GM19328 (cell line): Measurements from ENCODE around the gene VCPKMT.

Source experiments
- ATAC-seq: cut with Tn5 transposase; IDR thresholded peaks from one replicate; pipeline ENCODE4 v1.9.1; 2021; ENCODE audit warnings: mild to moderate bottlenecking, moderate library complexity; ENCODE audit not compliant: unreplicated experiment

The VCPKMT gene

GRCh38 chr14:50116181-50116956 is at the start of gene VCPKMT:
VCPKMT (minus strand) TSS chr14:50116572; CDS start chr14:50116552, 20 bp downstream.
- peak; percentile 96 for ATAC-seq

DNA sequence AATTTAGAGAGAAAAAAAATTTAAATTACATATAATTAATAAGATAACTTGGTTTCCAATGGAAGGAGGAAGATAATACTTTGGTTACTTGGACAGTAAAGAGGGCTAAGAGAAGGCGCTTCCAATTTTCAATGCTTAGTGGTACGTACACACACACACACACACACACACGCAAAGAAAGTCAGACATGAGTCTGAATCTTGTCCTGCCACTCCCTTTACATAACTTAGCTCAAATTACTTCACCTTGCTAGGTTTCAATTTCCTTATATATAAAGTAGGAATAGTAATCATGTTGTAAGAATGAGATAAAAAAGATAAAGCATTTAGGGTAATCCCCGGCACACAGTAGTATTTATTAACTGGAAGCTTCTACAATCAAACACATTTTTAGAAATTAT is 39.7 kb upstream of the VCPKMT start:
- no peak for ATAC-seq

DNA sequence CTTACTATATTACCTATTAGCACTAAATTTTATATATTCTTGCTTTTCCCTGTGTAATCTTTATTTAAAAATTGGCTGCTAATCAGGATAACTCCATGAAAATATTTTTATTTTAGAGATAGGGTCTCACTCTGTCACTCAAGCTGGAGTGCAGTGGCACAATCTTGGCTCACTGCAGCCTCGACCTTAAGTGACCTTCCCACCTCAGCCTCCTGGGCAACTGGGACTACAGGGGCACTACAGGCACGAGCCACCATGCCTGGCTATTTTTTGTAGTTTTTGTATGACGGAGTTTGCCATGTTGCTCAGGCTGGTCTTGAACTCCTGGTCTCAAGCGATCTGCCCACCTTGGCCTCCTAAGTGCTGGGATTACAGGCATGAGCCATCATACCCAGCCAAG is 32.4 kb upstream of the VCPKMT start:
- no peak for ATAC-seq

- no peak for ATAC-seq
These were observed 22.8 kb upstream of the VCPKMT start for GRCh38 chr14:50139192-50139591.

DNA sequence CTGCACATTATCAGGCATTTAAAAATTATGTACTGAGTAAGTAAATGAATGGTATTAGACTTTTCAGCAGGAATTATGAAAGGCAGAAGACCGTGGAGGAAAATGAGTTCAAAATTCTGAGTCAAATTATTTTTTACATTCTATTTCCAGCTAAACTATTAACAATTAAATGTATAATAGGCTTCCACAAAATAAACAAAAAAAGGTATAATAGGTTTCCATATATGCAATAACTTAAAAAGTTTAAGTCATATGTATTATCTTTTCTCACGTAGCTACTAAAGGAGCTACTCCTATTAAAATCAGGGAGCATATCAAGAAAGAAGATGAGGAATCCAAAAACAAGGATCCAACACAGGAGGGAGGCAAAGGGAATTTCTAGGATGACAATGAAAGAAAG is 11.4 kb upstream of the VCPKMT start:
- ATAC-seq: no peak

GRCh38 chr14:50123062-50123461 is 6.7 kb upstream of the VCPKMT start:
- no peak for ATAC-seq

DNA sequence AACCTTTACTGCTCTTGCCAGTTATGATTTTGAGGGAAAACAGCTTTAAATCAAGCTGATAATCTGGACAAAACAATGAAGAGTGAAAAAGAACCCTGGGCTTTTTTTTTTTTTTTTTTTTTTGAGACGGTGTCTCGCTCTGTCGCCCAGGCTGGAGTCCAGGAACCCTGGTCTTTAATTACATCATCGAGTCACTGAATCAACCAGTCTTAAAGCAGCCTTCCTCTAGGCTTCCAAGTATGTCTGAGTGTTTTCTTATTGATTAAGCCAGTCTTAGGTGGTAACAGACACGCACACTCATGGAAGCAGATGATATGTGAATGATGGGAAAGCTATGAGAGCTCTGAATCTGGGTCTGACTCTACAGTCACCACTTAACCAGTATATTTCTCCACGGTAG is 5.9 kb upstream of the VCPKMT start:
- no peak for ATAC-seq

DNA sequence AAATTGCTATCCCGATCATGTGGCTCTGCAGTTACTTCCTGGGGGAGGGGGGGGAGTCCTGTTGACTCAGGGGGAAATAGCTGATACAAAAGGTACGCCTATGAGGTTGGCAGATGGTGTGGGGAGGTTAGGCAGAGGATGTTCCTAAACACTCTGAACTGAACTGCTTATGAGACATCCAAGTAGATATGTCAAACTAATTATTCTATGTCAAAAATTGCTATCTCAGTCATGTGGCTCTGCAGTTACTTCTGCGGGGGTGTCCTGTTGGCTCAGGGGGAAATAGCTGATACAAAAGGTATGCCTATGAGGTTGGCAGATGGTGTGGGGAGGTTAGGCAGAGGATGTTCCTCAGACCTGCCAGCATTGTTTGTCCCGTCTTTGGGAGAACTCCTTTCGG is 5.1 kb upstream of the VCPKMT start:
- ATAC-seq: no peak

- no peak for ATAC-seq
These were observed 1.1 kb upstream of the VCPKMT start for GRCh38 chr14:50117456-50117855.

GRCh38 chr14:50116966-50117365 is 594 bp upstream of the VCPKMT start:
- ATAC-seq: no peak

GRCh38 chr14:50113381-50114035 is 2.9 kb downstream of the VCPKMT start:
- no peak for ATAC-seq

- ATAC-seq: no peak
These were observed 5.9 kb downstream of the VCPKMT start for GRCh38 chr14:50110323-50111037.

- no peak for ATAC-seq
These were observed 7.0 kb downstream of the VCPKMT start for GRCh38 chr14:50109342-50109741.

DNA sequence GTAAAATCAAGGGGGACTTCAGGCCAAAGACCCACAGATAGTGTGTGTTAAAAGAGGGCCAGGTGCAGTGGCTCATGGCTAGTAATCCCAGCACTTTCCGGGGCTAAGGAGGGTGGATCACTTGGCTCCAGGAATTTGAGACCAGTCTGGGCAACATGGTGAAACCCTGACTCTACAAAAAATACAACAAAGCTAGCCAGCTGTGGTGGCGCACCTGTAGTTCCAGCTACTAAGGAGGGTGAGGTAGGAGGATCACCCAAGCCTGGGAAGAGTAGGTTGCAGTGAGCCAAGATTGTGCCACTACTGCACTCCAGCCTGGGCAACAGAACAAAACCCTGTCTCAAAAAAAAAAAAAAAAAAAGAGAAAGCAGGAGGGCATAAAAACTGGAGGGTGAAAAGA is 8.5 kb downstream of the VCPKMT start:
- no peak for ATAC-seq

DNA sequence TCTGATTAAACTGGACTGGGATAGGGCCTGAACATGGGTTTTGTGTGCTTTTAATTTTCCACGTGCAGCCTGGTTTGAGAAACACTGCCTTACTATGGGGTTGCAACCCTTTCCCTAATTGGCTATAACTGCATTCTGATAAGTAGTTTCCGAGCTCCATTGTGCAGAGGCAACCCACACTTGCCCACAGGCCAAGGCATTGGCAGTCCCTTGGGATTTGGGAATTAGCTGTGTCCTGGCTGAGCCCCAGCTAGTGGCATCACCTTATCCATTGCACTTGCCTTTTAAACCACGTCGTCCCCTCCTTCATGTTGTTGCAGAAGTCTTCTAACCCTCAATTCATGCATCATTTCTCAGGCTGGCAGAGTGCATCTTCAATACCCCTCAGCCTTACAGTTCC is 10.2 kb downstream of the VCPKMT start:
- no peak for ATAC-seq

DNA sequence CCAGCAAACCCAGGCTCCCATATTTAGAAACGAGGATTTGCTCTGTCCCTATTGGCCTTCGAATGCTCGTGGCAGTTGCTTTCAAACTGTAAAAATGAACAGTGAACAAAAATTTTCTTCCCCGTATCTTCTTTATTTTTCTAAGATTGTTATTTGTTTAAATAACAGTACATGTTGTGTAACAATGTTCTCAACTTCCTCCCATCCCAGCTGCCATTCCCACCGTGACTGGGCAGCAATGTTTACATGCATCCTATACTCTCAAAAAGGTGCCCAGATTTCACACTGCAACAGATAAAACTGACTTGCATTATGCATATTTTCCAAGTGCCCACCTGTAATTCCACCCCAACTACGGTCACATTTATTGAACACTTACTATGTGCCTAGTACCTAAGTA is 12.8 kb downstream of the VCPKMT start:
- no peak for ATAC-seq

DNA sequence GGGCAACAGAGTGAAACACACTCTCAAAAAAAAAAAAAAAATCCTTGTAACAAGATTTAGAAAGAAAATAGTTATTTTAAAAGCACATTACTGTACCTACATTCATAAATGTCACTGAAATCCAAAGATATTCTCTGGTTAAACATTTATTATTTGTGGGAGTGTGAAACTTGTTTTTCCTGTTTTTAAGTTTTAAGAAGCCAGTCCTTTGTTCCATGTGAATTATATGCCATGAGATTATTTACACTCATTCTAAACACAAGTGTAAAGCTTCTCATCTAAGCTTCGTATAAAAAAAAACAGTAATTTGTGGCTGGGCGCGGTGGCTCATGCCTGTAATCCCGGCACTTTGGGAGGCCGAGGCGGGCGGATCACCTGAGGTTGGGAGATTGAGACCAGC is 15.0 kb downstream of the VCPKMT start:
- ATAC-seq: no peak

GRCh38 chr14:50100805-50101204 is 15.6 kb downstream of the VCPKMT start:
- no peak for ATAC-seq

DNA sequence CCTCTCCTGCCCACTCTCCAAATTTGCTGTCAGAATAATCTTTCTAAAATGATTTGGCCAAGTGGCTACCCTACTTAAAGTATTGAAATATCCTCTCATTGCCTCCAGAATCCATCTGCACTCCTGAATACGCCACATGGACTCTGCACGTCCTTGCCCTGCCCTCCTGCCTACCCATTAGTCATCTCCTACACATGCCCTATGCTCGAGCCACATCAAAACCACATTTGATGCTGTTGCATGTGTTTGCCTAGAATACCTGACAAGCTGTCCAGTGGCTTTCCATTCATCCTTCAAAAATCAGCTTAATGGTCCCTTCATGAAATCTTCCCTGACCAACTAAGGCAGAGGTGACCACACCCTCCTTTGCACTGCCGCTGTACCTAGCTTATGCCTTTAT is 17.0 kb downstream of the VCPKMT start:
- ATAC-seq: no peak

DNA sequence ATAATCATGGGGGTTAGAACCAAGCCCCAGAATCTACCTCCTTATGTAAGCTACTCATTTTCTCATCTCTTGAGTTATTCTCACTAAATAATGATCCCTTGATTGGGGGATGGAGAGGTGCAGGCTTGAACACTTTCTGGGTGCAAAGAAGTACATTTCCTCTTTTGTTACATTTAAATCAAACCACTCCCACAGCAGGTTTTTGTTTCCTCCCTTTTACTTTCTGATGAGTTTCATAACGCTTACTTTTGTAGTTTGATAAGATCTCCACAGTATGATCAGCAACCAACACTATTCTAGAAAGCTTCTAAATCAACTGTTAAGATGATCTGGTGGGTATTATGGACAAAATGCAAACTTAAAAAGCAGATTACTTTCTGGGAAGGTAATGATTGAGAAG is 20.5 kb downstream of the VCPKMT start:
- ATAC-seq: no peak

- ATAC-seq: no peak
These were observed 22.2 kb downstream of the VCPKMT start for GRCh38 chr14:50094056-50094755.
